ENCODE measurements around the gene CCDC91.
"Not testable (repeated sequence)": the region's sequence is repeated elsewhere in the genome, so short reads cannot be mapped to it uniquely, and the experiment has no call there.

The CCDC91 gene

GRCh38 chr12:28235985-28236384 is 45.7 kb downstream of the CCDC91 start:
- no peak for DNase-seq

GRCh38 chr12:28237423-28237822 is 47.2 kb downstream of the CCDC91 start:
- DNase-seq = no peak

GRCh38 chr12:28239918-28240317 is 49.7 kb downstream of the CCDC91 start:
- DNase-seq = no peak

- no peak for DNase-seq
These were observed 50.6 kb downstream of the CCDC91 start for GRCh38 chr12:28240853-28241252.

GRCh38 chr12:28242129-28242495 is 51.9 kb downstream of the CCDC91 start:
- DNase-seq = no peak

GRCh38 chr12:28242496-28243309 is 52.4 kb downstream of the CCDC91 start:
- no peak for DNase-seq

GRCh38 chr12:28243310-28243633 is 53.0 kb downstream of the CCDC91 start:
- DNase-seq = no peak

- no peak for DNase-seq
These were observed 57.5 kb downstream of the CCDC91 start for GRCh38 chr12:28247806-28248205.

- no peak for DNase-seq
These were observed 58.4 kb downstream of the CCDC91 start for GRCh38 chr12:28248555-28249145.

- no peak for DNase-seq
These were observed 62.9 kb downstream of the CCDC91 start for GRCh38 chr12:28253161-28253641.

GRCh38 chr12:28257411-28257810 is 67.2 kb downstream of the CCDC91 start:
- DNase-seq = no peak

- no peak for DNase-seq
These were observed 68.7 kb downstream of the CCDC91 start for GRCh38 chr12:28258998-28259397.

- DNase-seq = no peak
These were observed 75.3 kb downstream of the CCDC91 start for GRCh38 chr12:28265435-28266042.

GRCh38 chr12:28267920-28268607 is 77.8 kb downstream of the CCDC91 start:
- DNase-seq = not testable (repeated sequence)

- no peak for DNase-seq
These were observed 78.5 kb downstream of the CCDC91 start for GRCh38 chr12:28268608-28269229.

GRCh38 chr12:28269851-28270250 is 79.6 kb downstream of the CCDC91 start:
- DNase-seq = no peak

GRCh38 chr12:28278499-28278898 is 88.2 kb downstream of the CCDC91 start:
- no peak for DNase-seq

GRCh38 chr12:28278960-28279359 is 88.7 kb downstream of the CCDC91 start:
- no peak for DNase-seq

- DNase-seq = no peak
These were observed 96.1 kb downstream of the CCDC91 start for GRCh38 chr12:28286352-28286751.

- DNase-seq = no peak
These were observed 100.0 kb downstream of the CCDC91 start for GRCh38 chr12:28290262-28290661.

GRCh38 chr12:28292699-28293098 is 102.4 kb downstream of the CCDC91 start:
- no peak for DNase-seq

GRCh38 chr12:28294300-28294699 is 104.0 kb downstream of the CCDC91 start:
- DNase-seq = no peak

GRCh38 chr12:28296287-28296686 is 106.0 kb downstream of the CCDC91 start:
- no peak for DNase-seq
